Fibroblast of skin of left quadriceps (primary cell): ENCODE measurements around the gene LRCH1.
A peak's percentile ranks its signal among the peaks of the same experiment; 100 is the strongest.

Experiments
- DNase-seq, 2 experiments: peaks; one replicate each; pipeline ENCODE4 v3.0.0-alpha.2; 2013; ENCODE audit warnings: low read depth in 2 of 2

Gene LRCH1

DNA sequence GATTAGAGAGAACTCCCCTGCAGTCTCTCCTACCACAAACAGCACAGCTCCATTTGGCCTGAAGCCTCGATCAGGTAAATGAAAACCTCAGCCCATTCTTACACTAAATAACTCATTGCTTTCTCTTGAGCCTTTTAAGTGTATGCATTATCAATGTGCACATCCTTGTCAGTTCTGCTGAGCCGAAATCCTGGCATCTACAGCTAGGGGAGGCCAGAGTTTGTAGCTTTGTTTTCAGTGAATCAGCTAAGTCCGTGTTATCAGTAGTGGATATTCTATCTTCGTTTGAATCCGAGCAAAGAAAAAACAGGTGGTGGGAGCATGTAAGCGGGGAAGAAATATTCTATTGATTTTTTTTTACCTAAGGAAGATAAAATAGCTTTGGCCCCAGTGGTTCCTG is 159.6 kb downstream of the LRCH1 start:
- DNase-seq = no peak

DNA sequence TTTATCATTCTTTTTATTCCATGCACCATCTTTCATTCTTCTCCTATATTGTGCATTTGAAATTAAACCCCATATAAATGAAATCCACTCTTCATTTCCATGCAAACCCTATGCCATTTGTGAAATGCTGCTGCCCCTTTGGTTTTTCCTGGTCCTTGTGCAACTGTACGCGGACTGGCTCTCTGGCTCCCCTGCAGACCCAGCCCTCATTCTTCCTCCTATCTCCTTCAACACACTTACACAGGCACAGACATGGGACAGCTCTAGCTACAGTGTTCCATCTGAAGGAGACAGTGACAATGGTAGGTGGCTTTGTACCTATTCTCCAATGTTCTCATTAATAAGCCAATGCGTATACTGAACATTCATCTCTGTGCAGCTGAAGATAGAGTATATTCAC is 162.4 kb downstream of the LRCH1 start:
- no peak for DNase-seq

DNA sequence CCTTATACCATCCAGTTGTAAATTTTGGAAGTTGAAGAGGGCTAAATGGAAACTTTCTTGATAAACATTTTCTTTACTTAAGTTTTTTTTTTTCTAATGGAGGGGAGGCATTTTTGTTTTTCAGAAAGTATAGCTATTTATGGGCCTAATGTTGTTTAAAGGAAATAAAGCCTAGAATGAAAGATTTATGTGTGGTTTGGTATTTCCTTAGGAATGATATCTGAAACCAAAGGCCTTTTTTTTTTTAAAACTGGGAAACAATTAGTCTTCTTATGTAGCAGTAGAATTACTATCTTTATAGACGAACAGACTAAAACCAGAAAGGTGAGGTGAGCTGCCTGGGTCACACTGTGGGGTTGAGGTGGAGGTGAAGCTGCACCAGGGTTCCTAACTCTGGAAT is 163.9 kb downstream of the LRCH1 start:
- peak; percentile 29 to 33 for DNase-seq

DNA sequence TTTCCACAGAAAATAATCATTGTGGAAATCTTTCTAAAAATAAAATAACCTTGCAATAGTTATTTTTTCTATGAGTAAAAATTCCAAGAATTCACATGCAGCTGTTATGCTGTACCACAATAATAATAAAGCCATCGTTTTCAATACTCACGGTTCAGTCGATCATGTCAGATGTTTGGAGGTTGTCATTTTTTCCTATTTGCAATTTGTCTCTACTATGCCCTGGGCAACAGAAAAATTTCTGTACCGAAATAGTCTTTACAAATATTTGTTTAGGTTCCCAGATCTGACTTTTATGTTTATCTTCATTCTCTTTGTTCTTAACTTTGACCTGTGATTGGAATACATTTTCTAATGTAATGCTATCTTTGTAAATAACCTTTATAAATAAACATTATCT is 164.3 kb downstream of the LRCH1 start:
- no peak for DNase-seq

DNA sequence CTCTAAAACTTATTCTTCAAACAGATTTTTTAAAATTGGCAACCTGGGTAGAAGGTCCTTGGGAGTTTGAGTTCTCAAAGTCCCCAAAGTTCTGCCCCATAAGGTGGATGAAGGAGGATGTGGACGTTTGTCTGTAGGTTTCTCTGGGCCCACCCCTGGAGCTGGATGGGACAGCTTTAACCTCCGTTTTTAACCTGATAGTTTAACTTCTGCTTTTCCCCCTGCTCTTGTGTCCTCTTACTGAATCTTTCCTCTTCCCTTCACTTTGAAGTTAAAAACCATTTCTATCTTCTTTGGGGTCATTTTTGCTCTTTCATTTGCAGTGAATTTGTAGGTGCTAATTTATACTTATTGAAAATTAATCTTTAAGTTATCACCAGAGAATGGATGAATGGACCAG is 164.9 kb downstream of the LRCH1 start:
- DNase-seq = no peak

DNA sequence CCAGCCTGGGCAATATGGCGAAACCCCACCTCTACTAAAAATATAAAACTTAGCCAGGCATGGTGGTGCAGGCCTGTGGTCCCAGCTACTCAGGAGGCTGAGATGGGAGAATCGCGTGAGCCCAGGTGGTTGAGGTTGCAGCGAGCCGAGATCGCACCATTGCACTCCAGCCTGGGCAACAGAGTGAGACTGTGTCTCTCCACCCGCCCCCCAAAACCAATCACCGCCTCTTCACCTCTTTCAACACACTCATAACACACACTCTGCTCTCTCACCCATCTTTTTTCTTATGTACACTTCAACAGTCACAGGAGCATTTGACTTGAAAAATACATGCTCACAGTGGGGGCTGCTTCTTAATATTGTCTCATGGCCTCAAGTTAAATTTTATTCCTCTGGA is 167.2 kb downstream of the LRCH1 start:
- no peak for DNase-seq

DNA sequence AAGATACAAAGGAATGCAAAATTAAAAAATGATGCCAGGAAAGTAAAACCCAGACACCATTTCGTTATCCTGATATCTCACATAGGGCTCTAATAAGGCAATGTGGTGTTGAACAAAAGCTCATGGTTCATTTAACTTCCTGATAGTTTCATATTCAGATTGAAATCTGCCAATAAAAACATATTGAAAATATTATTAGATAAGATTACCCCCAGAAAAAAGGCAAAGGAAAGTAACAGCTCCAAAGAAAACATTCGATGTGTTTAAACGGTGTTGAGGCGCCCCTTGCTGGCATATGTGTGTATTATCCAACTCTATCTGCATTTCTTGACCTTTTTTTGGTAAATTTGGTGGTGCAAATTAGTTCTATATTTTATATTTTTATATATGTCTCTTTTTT is 168.1 kb downstream of the LRCH1 start:
- DNase-seq = peak; percentile 20 to 21

DNA sequence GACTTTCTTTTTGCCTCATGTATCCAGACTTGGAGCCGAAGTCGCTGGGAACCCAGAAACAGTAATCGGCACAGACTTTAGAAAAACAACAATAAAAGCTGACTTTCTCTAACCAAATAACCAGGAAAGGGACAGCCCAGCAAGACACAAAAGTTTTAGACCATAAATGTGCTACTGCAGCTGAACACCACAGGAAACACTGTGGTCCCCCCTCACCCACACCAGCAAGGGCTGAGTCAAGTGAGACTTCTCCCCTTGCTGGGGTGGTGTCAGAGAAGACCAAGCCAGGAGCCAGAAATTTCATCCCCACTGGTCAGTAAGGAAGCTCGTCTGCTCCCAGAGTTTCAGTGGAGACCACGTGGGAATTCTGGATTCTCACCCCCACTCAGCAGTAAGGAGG is 173.4 kb downstream of the LRCH1 start:
- no peak for DNase-seq

DNA sequence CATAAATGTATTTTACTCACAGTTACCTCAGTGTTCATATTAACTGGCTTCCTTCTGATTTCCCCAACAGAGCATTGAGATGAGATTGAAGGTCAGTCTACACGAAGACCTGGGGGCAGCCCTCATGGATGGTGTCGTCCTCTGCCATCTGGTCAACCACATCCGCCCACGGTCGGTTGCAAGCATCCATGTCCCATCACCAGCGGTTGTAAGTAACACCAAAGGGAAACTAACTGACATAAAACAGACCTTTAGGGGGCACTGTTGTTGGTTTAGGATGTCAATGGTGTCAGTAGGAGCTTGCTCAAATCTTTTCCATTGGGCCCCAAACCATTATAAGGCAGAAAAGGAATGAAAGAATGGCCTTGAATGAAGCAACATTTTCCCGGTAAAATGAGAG is 175.8 kb downstream of the LRCH1 start:
- no peak for DNase-seq

DNA sequence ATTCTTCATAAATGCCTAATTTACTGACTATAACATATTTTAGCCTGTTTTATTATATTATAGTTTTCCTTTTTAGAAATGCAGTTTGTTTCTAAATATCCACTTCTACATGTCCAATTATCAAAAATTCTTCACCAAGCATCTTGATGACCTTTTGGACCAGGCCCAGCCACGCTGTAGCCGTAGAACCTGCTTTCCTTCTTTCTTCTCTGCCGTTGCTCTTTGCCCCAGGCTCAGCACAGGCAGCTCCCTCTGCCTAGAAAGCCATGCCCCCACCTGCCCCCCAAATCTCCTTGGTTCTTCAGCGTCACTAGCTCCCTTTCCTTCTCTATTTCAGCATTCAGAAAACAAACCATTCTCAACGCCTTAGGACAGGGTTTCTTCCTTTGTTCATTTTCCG is 178.6 kb downstream of the LRCH1 start:
- no peak for DNase-seq

DNA sequence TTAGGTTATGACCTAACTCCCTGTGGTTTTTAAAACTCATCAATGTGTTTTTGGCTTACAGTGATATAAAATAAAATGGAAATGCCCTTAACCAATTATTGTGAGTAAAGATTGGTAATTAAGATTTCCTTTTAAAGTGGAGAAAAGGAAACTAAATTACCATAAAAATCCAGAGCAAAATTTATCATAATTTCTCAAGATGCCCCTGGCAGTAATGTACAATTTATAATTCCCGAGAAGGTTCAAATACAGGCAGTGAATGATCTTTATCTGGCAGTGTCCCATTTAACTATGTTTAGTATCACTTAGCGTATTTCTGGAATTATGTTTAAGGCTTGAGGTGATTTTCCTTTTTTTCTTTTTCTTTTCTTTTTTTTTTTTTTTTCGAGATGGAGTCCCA is 182.5 kb downstream of the LRCH1 start:
- no peak for DNase-seq

DNA sequence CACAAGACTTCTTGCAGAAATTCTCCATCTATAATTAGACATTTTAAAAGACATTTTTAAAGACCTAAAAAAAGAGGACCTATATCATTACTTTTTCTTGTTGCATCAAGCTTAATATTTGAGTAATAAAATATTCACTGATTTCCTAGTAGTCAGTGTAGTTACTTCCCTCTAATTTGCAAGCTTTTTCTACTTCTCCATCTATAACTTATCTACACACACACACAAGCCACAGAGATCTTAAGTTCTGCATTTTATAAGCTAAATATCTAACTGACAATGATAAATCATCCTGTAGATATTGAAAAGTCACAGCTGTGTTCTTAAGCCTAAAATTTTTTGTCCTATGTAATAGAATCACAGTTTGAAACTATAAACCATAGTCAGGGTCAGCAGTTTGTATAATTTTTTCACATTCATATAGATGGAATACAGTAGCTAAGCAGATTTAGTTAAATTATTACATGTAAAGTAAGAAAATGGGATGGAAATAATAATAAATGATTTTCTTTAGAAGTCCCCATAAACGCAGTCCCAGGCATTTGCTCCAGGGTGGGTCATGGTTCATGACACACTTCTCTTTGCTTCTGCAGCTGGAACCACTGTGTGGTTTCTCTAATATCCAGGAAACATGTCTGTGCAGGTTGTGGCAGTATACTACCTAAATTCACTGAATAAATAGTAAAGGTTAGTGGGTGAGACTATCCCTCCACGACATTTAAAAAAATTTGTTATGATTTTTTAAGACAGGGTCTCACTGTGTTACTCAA is 183.8 kb downstream of the LRCH1 start:
- no peak for DNase-seq

DNA sequence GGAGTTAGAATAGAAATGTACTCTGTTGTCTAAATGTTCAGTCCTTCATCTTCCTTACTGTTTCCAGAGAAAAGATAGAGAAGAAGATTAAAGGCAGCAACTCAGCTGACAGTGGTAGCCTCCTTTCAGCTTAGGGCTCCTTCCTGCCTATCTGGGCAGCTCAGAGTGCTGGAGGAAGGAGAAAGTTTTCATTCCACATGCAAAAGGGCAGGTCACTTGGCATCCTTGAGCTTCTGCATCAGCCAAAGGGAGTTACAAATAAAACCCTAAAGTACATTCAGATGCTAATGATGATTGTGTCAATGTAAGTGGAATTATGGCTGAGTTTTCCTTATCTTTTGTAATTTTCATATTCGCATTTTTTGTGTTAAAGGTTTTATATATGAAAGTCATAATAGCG is 185.1 kb downstream of the LRCH1 start:
- DNase-seq = no peak

DNA sequence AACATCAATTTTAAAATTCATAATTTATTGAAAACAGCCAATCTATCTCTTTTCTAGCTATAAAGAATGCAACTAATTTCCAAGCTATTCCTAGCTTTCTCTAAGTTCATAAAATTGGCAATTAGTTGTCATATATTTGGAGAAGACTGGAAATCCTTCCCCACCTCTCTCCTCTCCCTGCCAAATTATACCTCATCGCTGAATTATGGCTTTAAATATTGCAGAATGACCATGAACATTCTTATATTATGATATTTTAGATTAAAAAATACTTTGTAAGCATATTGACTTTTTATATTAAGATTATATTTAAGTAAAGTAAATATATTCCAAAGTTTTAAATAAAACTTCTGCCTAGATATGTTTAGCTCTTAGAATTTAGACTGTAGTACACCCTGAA is 185.8 kb downstream of the LRCH1 start:
- no peak for DNase-seq

DNA sequence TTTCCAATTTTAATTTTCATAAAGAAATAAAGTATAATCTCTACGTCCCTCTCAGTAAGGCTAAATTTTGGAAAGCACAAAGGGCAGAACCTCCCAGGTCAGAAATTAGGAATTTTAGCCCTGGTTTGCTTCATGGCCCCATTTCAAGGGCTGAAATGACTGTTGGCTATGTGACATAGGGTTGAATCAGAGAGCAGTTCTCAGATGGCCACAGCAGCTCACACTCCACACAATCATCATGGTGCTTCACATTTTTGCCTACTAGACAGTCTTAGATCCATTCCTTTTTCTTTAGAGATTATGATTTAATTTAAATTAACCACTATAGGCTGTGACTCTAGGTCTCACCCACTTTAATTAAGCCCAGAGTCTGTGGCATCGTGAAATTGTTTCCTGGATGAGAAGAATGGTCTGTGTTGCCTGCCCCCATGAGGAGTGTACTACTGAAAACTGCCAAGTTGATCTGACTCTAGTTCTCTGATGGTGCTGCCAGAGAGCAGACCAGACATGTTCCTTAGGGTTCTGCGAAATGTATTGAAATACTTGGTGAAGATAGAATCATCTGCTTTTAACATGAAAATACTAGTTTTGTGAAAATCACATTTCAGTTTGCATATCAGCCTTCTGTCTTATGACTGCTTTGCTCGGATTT is 186.6 kb downstream of the LRCH1 start:
- DNase-seq = no peak

DNA sequence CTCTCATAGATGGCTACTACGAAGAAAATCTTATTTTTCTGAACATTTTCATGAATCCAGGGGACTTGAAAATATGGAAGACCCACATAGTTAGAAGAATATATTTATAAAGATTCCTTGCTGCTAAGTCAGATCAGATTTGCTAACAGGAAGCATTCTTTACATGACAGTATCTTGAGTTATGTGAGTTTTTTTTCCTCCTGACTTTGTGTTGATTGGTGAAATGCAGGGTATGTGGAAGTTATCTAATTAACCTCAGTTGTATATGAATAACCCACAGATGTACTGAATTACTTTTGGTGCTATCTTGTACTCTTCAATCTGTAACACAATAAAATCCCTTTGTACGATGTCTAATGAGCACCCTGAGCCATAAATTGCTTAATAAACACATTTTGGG is 190.2 kb downstream of the LRCH1 start:
- peak; percentile 50 to 52 for DNase-seq

DNA sequence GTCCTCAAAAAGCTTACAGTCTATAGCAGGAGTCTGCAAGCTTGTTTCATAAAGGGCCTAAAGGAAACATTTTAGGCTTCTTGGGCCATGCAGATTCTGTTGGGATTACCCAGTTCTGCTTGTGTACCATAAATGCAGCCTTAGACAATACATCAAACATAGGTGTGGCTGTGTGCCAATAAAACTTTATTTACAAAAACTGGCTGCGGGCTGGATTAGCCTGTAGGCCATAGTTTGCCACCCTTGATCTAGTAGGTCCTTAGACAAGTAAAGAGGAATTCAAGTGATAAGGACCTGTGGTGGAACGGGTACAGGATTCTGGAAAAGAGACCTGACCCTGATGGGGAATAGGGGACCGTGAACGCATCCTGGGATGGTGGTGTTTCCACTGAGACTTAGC is 192.1 kb downstream of the LRCH1 start:
- no peak for DNase-seq

DNA sequence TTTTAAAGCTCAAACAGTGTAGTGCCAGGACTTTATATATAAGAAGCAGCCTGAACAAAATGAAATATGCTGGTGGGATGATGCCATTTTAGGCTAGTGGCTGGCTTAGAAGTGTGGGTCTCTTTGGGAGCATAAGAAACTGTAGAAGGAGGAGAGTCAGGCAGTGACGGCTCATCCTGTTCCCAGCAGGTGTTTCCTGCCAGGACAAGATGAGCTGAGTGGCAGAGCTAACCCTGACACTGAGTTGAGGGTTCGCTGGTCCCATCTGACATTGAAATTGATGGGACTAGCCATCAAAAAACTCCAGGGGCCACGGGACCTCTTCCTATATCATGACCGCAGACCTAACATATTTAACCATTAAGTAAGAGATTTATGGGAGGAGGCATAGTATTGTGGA is 192.7 kb downstream of the LRCH1 start:
- no peak for DNase-seq

DNA sequence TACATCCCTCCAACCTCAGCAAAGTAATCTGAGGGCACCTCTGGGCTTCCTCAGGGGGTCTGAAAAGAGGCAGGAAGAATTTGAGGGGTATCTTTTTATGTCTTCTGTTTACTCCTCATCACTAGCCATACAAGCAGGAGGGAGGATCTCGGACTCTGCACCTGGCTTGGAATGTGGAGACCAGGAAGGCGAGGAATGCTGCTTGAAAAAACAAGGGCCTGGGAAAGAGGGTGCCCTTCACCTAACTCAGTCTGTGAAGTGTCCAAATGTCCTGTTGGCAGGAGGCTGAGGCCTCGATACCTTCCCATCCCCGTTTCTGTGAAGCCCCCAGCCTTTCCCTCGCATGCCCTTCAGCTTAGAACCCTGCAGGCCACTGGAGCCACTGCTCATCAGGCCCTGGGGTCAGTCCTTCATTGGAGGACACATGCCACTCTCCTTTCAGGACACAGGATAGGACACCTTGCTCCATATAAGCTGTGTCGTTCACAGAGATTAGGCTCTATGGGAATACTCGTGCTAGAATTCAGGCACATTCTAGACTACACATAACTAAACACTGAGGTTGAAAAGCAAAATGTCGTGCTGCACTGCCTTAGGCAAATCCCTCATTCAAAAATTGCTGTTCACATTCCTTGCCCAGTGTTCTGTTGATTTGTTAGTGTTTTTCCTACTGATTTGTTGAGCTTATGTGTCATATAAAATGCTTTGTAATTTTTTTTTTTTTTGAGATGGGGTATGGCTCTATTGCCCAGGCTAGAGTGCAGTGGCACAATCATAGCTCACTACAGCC is 194.3 kb downstream of the LRCH1 start:
- no peak for DNase-seq

DNA sequence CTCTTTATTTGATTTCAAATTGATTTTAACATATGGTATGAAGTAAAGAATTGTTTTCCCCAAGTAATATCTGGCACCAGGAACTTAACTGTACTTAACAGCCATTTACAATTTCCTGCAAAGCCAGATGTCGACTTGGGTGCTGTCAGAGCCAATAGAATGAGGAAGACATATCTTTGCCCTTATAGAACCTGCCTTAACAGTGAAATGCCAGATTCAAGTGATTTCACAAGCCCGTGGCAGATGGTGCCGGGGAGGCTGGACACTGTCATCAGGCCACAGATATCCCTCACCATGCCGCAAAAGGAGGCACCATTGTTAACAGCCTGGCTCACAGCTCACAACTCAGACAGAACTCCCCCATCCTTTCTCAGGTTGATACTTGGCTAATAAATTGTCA is 195.3 kb downstream of the LRCH1 start:
- DNase-seq = no peak

DNA sequence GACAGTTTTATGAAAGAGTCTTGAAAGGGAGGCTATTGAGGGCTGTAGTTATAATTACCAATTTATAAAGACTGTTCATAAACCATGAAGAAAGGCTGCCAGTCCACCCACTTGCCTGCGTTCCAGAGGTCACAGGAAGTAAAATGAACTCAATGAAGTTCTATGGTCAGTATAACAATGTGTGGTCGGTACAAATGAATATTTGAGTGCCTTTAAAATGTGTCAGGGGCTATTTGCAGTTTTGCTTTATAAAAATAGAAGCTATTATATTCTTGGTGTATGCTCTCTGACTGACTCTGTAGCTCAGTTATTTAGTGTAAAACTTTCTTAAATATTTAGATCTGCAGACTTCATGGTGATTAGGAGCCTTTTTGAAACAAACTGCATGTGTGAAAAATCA is 197.0 kb downstream of the LRCH1 start:
- DNase-seq = no peak

DNA sequence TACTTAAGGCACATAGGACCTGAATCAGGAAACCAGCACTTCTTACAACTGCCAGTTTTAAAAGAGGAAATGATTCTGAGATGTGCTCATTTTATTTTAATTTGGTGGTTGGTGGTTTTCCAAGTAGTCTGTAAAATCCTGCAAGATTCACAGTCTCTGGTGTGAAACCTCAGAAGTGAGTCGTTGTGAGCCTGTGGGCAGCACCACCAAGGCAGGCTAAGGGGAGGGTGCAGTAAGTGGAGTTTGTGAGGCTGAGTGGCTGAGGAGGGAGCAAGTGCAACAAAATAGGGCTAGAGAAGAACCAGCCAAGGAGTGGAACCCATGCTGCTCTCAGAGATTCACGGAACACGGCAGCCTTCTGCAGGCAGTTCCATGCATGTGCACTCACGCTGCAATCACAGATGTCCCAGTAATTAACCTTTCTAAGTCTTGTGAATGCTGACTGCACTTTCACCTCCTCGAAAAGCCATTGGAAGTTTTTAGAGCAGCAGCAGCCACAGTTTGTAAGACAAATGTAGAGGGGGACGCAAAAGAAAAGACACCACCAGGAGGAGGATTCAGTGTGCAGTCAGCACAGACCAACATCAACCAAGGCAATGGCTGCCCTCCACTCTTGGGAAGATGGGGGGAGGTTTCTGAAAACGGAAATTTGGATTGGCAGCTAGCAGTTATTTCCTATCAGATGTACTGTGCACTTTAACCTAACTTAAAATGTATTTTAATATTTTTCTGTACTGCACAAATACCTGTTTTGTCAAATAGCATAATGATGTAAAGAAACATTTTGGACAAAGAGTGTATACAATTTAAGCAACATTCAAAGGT is 199.1 kb downstream of the LRCH1 start:
- peak; percentile 16 to 26 for DNase-seq
